HG03064 (cell line): ENCODE measurements around the gene PRICKLE2.

Experiments used
- ATAC-seq: cut with Tn5 transposase; IDR thresholded peaks from one replicate; pipeline ENCODE4 v1.9.1; 2021; ENCODE audit warnings: low read depth; ENCODE audit not compliant: unreplicated experiment

PRICKLE2 gene

GRCh38 chr3:64082411-64082810 is 142.9 kb downstream of the PRICKLE2 start:
- ATAC-seq, result no peak

GRCh38 chr3:64081235-64081630 is 144.0 kb downstream of the PRICKLE2 start:
- ATAC-seq, result no peak

GRCh38 chr3:64080616-64081234 is 144.5 kb downstream of the PRICKLE2 start:
- ATAC-seq, result no peak

- no peak for ATAC-seq
These were observed 145.7 kb downstream of the PRICKLE2 start for GRCh38 chr3:64079369-64080150.

- ATAC-seq, result no peak
These were observed 146.3 kb downstream of the PRICKLE2 start for GRCh38 chr3:64078966-64079365.

GRCh38 chr3:64074895-64075679 is 150.2 kb downstream of the PRICKLE2 start:
- ATAC-seq, result no peak

- ATAC-seq, result no peak
These were observed 151.2 kb downstream of the PRICKLE2 start for GRCh38 chr3:64074060-64074459.

GRCh38 chr3:64073158-64073761 is 152.0 kb downstream of the PRICKLE2 start:
- ATAC-seq, result no peak

- ATAC-seq, result no peak
These were observed 153.1 kb downstream of the PRICKLE2 start for GRCh38 chr3:64072126-64072525.

GRCh38 chr3:64070704-64071103 is 154.6 kb downstream of the PRICKLE2 start:
- ATAC-seq, result no peak

GRCh38 chr3:64067506-64068346 is 157.5 kb downstream of the PRICKLE2 start:
- ATAC-seq, result no peak

- ATAC-seq, result no peak
These were observed 160.5 kb downstream of the PRICKLE2 start for GRCh38 chr3:64064804-64065203.

GRCh38 chr3:64063983-64064438 is 161.3 kb downstream of the PRICKLE2 start:
- ATAC-seq, result no peak

- no peak for ATAC-seq
These were observed 161.9 kb downstream of the PRICKLE2 start for GRCh38 chr3:64063207-64063982.

GRCh38 chr3:64061628-64062027 is 163.6 kb downstream of the PRICKLE2 start:
- ATAC-seq, result no peak

GRCh38 chr3:64059484-64060175 is 165.6 kb downstream of the PRICKLE2 start:
- no peak for ATAC-seq

- ATAC-seq, result no peak
These were observed 166.7 kb downstream of the PRICKLE2 start for GRCh38 chr3:64058566-64058965.

- no peak for ATAC-seq
These were observed 168.0 kb downstream of the PRICKLE2 start for GRCh38 chr3:64057231-64057630.
